ENCODE measurements around the gene FAM216B. TPM values are rescaled to one million over a fixed set of nuclear protein-coding genes. Genes with fewer than 3 reads are reported as not detected.

FAM216B gene
- polyA plus RNA-seq, 1 donor (not counting 4 experiments of a cell fraction or from before 2014, with no cell fraction given), result not detected

DNA sequence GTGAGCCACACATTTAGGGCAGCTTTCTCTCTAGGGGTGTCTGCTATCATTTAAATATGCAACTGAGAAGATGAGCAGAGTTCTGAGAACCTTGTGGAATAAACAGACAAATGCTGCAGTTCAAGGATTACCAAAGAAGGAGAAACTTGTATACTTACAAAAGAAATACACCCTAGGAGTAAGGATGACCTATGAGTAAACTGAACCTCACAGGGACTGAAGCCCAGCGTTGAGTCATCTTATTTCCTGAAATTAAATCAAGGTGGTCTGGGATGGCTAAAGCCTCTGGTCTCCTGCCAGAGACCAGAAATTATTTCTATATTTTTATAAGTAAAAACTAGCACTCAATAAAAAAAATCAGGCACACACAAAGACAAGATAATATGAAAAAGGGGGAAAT, 40.1 kb downstream of the FAM216B start:
- no peak overlapping the region for H3K4me3 ChIP-seq (ENCODE audit: control insufficient read depth in 2 of 3, extremely low read depth in 1 of 3, insufficient read depth in 2 of 3, low read depth in 1 of 3, low read length in 3 of 3)
- H2AFZ ChIP-seq (ENCODE audit: control insufficient read depth, low read length), result no peak overlapping the region
- H3K4me2 ChIP-seq (ENCODE audit: control insufficient read depth, extremely low read depth, insufficient read depth, low read depth, low read length), result no peak overlapping the region
- H3K9me3 ChIP-seq (ENCODE audit: control insufficient read depth, low read depth, low read length), result no peaks in the 10 kb centered on the region
- no peaks in the 10 kb centered on the region for H3K79me2 ChIP-seq (ENCODE audit: control insufficient read depth, insufficient read depth, low read length)
- dilution Hi-C loops (cut with MboI; ENCODE audit: extremely low pct_ligation_motif_present, low sequenced_read_pairs), result no loop called here
- H3K27ac ChIP-seq (ENCODE audit: control insufficient read depth, insufficient read depth, low read length), result no peak overlapping the region
- no peaks in the 10 kb centered on the region for H3K4me1 ChIP-seq (ENCODE audit: control insufficient read depth, extremely low read depth, insufficient read depth, low read length)
- no peak overlapping the region for H3K9ac ChIP-seq (ENCODE audit: control insufficient read depth, extremely low read depth, insufficient read depth, low read length)
- no peaks in the 10 kb centered on the region for H3K27me3 ChIP-seq (ENCODE audit: control insufficient read depth, extremely low read depth, insufficient read depth, low read length)
- DNase-seq (ENCODE audit: low read depth, low spot score), result no peak
- no peaks in the 10 kb centered on the region for H3K36me3 ChIP-seq (ENCODE audit: control insufficient read depth in 2 of 2, extremely low read depth in 1 of 2, insufficient read depth in 2 of 2, low read length in 2 of 2)
- H4K20me1 ChIP-seq (ENCODE audit: control insufficient read depth, extremely low read depth, insufficient read depth, low read length), result no peaks in the 10 kb centered on the region
- H3K9me1 ChIP-seq (ENCODE audit: control insufficient read depth, extremely low read depth, insufficient read depth, low read length), result no peaks in the 10 kb centered on the region
- no peak for FAIRE-seq
- TF ChIP-seq, protein P1, sequence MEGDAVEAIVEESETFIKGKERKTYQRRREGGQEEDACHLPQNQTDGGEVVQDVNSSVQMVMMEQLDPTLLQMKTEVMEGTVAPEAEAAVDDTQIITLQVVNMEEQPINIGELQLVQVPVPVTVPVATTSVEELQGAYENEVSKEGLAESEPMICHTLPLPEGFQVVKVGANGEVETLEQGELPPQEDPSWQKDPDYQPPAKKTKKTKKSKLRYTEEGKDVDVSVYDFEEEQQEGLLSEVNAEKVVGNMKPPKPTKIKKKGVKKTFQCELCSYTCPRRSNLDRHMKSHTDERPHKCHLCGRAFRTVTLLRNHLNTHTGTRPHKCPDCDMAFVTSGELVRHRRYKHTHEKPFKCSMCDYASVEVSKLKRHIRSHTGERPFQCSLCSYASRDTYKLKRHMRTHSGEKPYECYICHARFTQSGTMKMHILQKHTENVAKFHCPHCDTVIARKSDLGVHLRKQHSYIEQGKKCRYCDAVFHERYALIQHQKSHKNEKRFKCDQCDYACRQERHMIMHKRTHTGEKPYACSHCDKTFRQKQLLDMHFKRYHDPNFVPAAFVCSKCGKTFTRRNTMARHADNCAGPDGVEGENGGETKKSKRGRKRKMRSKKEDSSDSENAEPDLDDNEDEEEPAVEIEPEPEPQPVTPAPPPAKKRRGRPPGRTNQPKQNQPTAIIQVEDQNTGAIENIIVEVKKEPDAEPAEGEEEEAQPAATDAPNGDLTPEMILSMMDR (optimal IDR thresholded peaks at IDR 0.05 in 1 of 3, IDR thresholded peaks at IDR 0.05 in 1 of 3, conservative IDR thresholded peaks at IDR 0.05 in 1 of 3; ENCODE audit: extremely low read depth in 1 of 3, insufficient read depth in 2 of 3, low read length in 3 of 3), result no peak
- no peak for TF ChIP-seq EZH2 (IDR thresholded peaks at IDR 0.05; ENCODE audit: low read length)

DNA sequence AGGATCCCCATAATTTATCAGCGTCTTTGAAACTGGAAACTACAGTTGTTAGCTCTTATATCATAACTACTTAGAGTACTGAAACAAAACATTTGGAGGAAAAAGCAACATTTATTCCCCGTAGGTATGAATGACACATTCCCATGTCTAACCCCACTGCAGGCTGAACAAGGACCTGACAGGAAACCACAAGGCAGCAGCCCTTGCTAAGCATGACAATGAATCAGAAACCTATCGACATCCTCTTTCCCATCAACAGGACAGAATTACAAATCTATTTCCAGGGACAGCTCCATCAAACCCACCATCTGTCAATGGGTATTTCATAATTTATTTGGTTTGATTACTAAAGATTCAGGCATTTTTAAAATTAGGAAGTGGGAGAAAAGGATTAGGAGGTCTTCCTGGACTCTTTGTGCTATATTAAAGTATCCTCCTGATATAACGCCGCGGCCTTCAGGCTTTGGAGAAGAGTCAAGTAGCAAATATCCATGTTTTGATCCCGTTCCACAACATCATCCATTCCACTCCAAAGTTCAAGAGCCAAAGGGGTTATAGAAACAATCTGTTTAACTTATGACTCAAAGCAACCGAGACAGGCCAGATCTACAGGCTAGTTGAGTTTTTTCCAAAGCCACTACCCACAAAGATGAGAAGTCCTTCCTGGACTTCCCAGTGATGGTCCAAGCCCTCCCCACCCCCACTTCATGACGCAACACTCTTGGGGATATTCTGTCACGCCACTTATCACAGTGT, 51.1 kb downstream of the FAM216B start:
- H3K4me3 ChIP-seq (ENCODE audit: control insufficient read depth in 2 of 3, extremely low read depth in 1 of 3, insufficient read depth in 2 of 3, low read depth in 1 of 3, low read length in 3 of 3), result no peak overlapping the region
- H4K20me1 ChIP-seq (ENCODE audit: control insufficient read depth, extremely low read depth, insufficient read depth, low read length), result no peaks in the 10 kb centered on the region
- no peak overlapping the region for H3K4me2 ChIP-seq (ENCODE audit: control insufficient read depth, extremely low read depth, insufficient read depth, low read depth, low read length)
- H3K9ac ChIP-seq (ENCODE audit: control insufficient read depth, extremely low read depth, insufficient read depth, low read length), result no peak overlapping the region
- H3K79me2 ChIP-seq (ENCODE audit: control insufficient read depth, insufficient read depth, low read length), result no peaks in the 10 kb centered on the region
- H3K36me3 ChIP-seq (ENCODE audit: control insufficient read depth in 2 of 2, extremely low read depth in 1 of 2, insufficient read depth in 2 of 2, low read length in 2 of 2), result no peaks in the 10 kb centered on the region
- dilution Hi-C loops (cut with MboI; ENCODE audit: extremely low pct_ligation_motif_present, low sequenced_read_pairs), result no loop called here
- no peak for FAIRE-seq
- TF ChIP-seq, protein P1 (optimal IDR thresholded peaks at IDR 0.05 in 1 of 3, IDR thresholded peaks at IDR 0.05 in 1 of 3, conservative IDR thresholded peaks at IDR 0.05 in 1 of 3; ENCODE audit: extremely low read depth in 1 of 3, insufficient read depth in 2 of 3, low read length in 3 of 3), result no peak
- TF ChIP-seq EZH2 (IDR thresholded peaks at IDR 0.05; ENCODE audit: low read length), result no peak
- H3K4me1 ChIP-seq (ENCODE audit: control insufficient read depth, extremely low read depth, insufficient read depth, low read length), result no peaks in the 10 kb centered on the region
- no peak overlapping the region for H2AFZ ChIP-seq (ENCODE audit: control insufficient read depth, low read length)
- no peaks in the 10 kb centered on the region for H3K27me3 ChIP-seq (ENCODE audit: control insufficient read depth, extremely low read depth, insufficient read depth, low read length)
- H3K9me1 ChIP-seq (ENCODE audit: control insufficient read depth, extremely low read depth, insufficient read depth, low read length), result no peaks in the 10 kb centered on the region
- H3K9me3 ChIP-seq (ENCODE audit: control insufficient read depth, low read depth, low read length), result no peaks in the 10 kb centered on the region
- no peak overlapping the region for H3K27ac ChIP-seq (ENCODE audit: control insufficient read depth, insufficient read depth, low read length)
- DNase-seq (ENCODE audit: low read depth, low spot score), result no peak

Measured in keratinocyte (primary cell).